Thyroid gland (tissue), 4 donors: ENCODE measurements around the gene SH3D19. TPM values are rescaled to one million over a fixed set of nuclear protein-coding genes. Genes with fewer than 3 reads are reported as not detected.

Experiments used
- DNase-seq, 2 donors: peaks; one replicate each; pipeline ENCODE4 v3.0.0-alpha.2; 2019
- H3K27ac ChIP-seq, 3 donors: fragments of 200-600 bp; sonication (generic); 1 replicate in 2 of 3; 2 replicates in 1 of 3; pipeline ENCODE4 v1.5.1; 2016 to 2019; ENCODE audit warnings: mild to moderate bottlenecking in 1 of 3, moderate library complexity in 1 of 3
- H3K27me3 ChIP-seq: fragments of 200-600 bp; sonication (generic); one replicate; pipeline ENCODE4 v1.5.1; 2019
- H3K36me3 ChIP-seq, 2 donors: fragments of 200-600 bp; sonication (generic); one replicate each; pipeline ENCODE4 v1.5.1; 2016 to 2019
- H3K4me1 ChIP-seq, 2 donors: fragments of 200-600 bp; sonication (generic); one replicate each; pipeline ENCODE4 v1.5.1; 2017 to 2019
- H3K4me3 ChIP-seq, 3 donors: fragments of 200-600 bp; sonication (generic); replicated peaks in 1 of 3; 1 replicate in 2 of 3; 2 replicates in 1 of 3; pipeline ENCODE4 v1.5.1; 2016; ENCODE audit warnings: mild to moderate bottlenecking in 1 of 3
- H3K9me3 ChIP-seq: fragments of 200-600 bp; sonication (generic); one replicate; pipeline ENCODE4 v1.5.1; 2017
- CTCF ChIP-seq, 6 experiments: fragments of 200-600 bp in 3 of 6; fragments of 450-650 bp in 3 of 6; sonication (generic) in 3 of 6; IDR thresholded peaks; one replicate each; pipeline ENCODE4 v1.5.1; 2016 to 2019; ENCODE audit warnings: antibody characterized with exemption in 6 of 6, mild to moderate bottlenecking in 2 of 6, inconsistent platforms in 1 of 6, moderate library complexity in 1 of 6
- POLR2A ChIP-seq, 2 donors: fragments of 450-650 bp; IDR thresholded peaks; one replicate each; pipeline ENCODE4 v1.6.1; 2017; ENCODE audit warnings: antibody characterized with exemption in 2 of 2, mild to moderate bottlenecking in 2 of 2, moderate library complexity in 1 of 2
- WGBS, 2 donors: methylation state at CpG; one replicate each; pipeline ENCODE4 v1.1.5; 2017; 5-methylcytosine and 5-hydroxymethylcytosine counted together
- intact Hi-C: fragments of 100-400 bp; cut with DNase I; formaldehyde crosslinking; loops from one replicate; pipeline ENCODE4 v1.15.1; 2023
- total RNA-seq, 4 donors: library from RNA; depleted of rRNA; stranded (reverse); fragments of >200 nt; gene quantifications; one replicate each; pipeline ENCODE4 v1.2.3, GENCODE V29; 2016

The SH3D19 gene
- total RNA-seq, 4 donors from 2014 or later: 82.0 to 143 (median 113) TPM

DNA sequence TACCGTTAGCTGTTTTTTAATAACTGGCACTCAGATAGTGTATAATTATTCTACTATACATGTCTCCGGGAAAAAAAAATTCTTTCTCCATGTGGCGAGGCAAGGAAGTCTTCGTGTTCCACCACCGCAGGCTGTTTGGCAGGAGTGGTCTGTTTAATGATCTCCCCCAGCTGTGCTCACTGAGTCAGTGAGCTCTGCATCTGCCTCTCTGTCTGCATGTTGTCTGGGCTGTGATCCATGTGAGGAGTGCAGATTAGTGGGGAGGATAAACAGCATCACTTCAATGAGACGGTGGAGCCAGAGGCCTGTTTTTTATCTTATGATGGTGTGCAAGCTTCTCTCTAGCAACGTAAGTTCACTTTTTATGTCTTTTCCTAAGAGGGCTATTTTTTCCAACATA is 156.2 kb downstream of the SH3D19 start:
- Histone ChIP-seq H3K36me3 (no peaks in the 10 kb centered on the region), H3K4me3 (no peak overlapping the region), H3K9me3 (no peaks in the 10 kb centered on the region), H3K4me1 (peaks cover 0 to 5% of the 10 kb centered on the region in 2 donors), H3K27ac (no peak overlapping the region), H3K27me3 (no peaks in the 10 kb centered on the region)
- WGBS, 2 donors: 78 to 85% methylated on average over 7 of the region's 7 CpGs
- TF ChIP-seq CTCF (IDR thresholded peaks at IDR 0.05): no peak
- TF ChIP-seq POLR2A (IDR thresholded peaks at IDR 0.05): no peak
- no peak for DNase-seq
- intact Hi-C loops: no loop called here

DNA sequence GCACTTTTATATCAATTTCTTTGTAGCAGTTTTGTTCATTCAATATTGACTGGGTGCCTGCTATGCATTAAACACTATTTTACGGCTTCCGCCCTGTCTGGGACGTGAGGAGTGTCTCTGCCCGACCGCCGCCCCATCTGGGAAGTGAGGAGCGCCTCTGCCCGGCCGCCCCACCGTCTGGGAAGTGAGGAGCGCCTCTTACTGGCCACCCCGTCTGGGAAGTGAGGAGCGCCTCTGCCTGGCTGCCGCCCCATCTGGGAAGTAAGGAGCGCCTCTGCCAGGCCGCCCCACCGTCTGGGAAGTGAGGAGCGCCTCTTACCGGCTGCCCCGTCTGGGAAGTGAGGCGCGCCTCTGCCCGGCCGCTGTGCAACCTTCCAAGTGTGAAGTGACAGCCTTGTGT is 157.8 kb downstream of the SH3D19 start:
- WGBS, 2 donors: 96 to 98% methylated on average over 24 of the region's 24 CpGs
- Histone ChIP-seq H3K4me3 (no peak overlapping the region), H3K4me1 (no peaks in the 10 kb centered on the region), H3K9me3 (no peaks in the 10 kb centered on the region), H3K36me3 (no peaks in the 10 kb centered on the region), H3K27me3 (no peaks in the 10 kb centered on the region), H3K27ac (no peak overlapping the region)
- DNase-seq: no peak
- intact Hi-C loops: no loop called here
- TF ChIP-seq CTCF (IDR thresholded peaks at IDR 0.05): no peak
- no peak for TF ChIP-seq POLR2A (IDR thresholded peaks at IDR 0.05)

GRCh38 chr4:151166636-151167035 is 158.8 kb downstream of the SH3D19 start:
- intact Hi-C loops: no loop called here
- H3K4me1 ChIP-seq: no peaks in the 10 kb centered on the region
- WGBS, 2 donors: 87 to 92% methylated on average over 4 of the region's 4 CpGs
- TF ChIP-seq CTCF (IDR thresholded peaks at IDR 0.05) (no peak), POLR2A (IDR thresholded peaks at IDR 0.05) (no peak)
- no peak overlapping the region for H3K4me3 ChIP-seq
- H3K9me3 ChIP-seq: no peaks in the 10 kb centered on the region
- no peak for DNase-seq
- H3K27me3 ChIP-seq: no peaks in the 10 kb centered on the region
- H3K36me3 ChIP-seq: peaks cover 0 to 6% of the 10 kb centered on the region in 2 donors
- H3K27ac ChIP-seq: no peak overlapping the region

- Histone ChIP-seq H3K4me3 (no peak overlapping the region), H3K4me1 (no peaks in the 10 kb centered on the region), H3K9me3 (no peaks in the 10 kb centered on the region), H3K27me3 (no peaks in the 10 kb centered on the region), H3K27ac (no peak overlapping the region), H3K36me3 (peaks cover 0 to 6% of the 10 kb centered on the region in 2 donors)
- DNase-seq: no peak
- intact Hi-C loops: no loop called here
- WGBS, 2 donors: 82 to 85% methylated on average over 10 of the region's 10 CpGs
- TF ChIP-seq CTCF (IDR thresholded peaks at IDR 0.05) (no peak), POLR2A (IDR thresholded peaks at IDR 0.05) (no peak)
Observed at GRCh38 chr4:151165205-151166000, 160.0 kb downstream of the SH3D19 start.

DNA sequence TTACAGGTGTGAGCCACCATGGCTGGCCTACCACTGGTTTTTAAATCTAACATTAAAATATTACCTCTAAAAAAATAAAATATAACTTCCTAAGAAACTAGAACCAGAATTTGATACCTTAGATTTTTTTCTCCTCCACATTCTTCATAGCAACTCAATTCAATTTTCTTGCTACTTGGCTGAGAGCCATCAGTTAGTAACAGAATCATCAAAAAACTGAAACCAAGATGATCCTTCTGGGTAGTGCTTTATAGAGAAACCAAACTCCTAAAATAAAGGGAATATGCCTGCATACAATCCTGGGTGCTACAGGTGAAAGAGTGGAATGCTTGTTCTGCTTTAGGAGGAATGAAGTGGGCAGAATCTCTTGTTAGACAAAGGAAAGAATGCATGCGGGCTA is 161.6 kb downstream of the SH3D19 start:
- Histone ChIP-seq H3K36me3 (peaks cover 0 to 6% of the 10 kb centered on the region in 2 donors), H3K9me3 (no peaks in the 10 kb centered on the region), H3K27me3 (no peaks in the 10 kb centered on the region), H3K4me1 (no peaks in the 10 kb centered on the region), H3K4me3 (no peak overlapping the region), H3K27ac (no peak overlapping the region)
- WGBS, 2 donors: 97 to 98% methylated on average over 1 of the region's 1 CpG
- no peak for DNase-seq
- TF ChIP-seq CTCF (IDR thresholded peaks at IDR 0.05): no peak
- no peak for TF ChIP-seq POLR2A (IDR thresholded peaks at IDR 0.05)
- intact Hi-C loops: no loop called here
